Measurements from ENCODE around the gene TRIM40.
A peak's percentile ranks its signal among the peaks of the same experiment; 100 is the strongest.
"Not testable (repeated sequence)": the region's sequence is repeated elsewhere in the genome, so short reads cannot be mapped to it uniquely, and the experiment has no call there.

The TRIM40 gene

GRCh38 chr6:30113841-30114240 is 22.1 kb upstream of the TRIM40 start:
- no peak overlapping the region for H3K4me3 ChIP-seq (ENCODE audit: low read length)
- no peak for DNase-seq (ENCODE audit: low read depth)
- no peak for TF ChIP-seq CTCF (conservative IDR thresholded peaks at IDR 0.05; ENCODE audit: low read length)

DNA sequence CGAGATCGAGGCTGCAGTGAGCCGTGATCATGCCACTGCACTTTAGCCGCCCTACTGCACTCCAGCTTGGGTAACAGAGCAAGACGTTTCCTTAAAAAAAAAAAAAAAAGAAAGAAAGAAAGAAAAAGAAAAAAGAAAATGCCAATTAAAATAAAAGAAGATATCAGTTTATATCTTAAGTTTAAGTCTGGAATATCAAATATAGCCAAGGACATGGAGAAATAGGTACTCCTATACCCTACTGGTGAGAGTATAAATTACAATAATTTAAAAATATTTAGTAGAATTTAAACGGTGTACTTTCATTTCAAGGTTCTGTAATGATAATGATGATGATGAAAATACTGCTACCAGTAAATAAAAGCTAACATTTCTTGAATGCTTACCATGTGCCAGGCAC is 19.2 kb upstream of the TRIM40 start:
- peak; percentile 11; the same call in 1 of the 2 replicates for TF ChIP-seq CTCF (conservative IDR thresholded peaks at IDR 0.05; ENCODE audit: low read length)
- no peak for DNase-seq (ENCODE audit: low read depth)
- no peak overlapping the region for H3K4me3 ChIP-seq (ENCODE audit: low read length)

DNA sequence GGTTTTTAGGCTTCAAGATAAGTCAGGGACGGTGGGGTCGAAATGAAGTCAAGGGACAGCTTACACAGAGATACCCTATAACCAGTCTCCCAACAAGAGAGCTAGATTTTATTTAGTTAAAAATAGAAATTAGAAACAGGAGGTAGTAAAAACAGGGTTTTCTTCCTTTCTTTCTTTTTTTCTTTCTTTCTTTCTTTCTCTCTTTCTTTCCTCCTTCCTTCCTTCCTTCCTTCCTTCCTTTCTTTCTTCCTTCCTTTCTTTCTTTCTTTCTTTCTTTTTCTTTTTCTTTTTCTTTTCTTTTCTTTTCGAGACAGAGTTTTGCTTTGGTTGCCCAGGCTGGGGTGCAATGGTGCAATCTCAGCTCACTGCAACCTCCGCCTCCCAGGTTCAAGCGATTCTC is 17.2 kb upstream of the TRIM40 start:
- DNase-seq (ENCODE audit: low read depth); H3K4me3 ChIP-seq (ENCODE audit: low read length): not testable (repeated sequence)

- H3K4me3 ChIP-seq (ENCODE audit: low read length) = no peak overlapping the region
- DNase-seq (ENCODE audit: low read depth) = no peak
- TF ChIP-seq CTCF (conservative IDR thresholded peaks at IDR 0.05; ENCODE audit: low read length) = no peak
These were observed 14.2 kb upstream of the TRIM40 start for GRCh38 chr6:30121446-30122366.

- DNase-seq (ENCODE audit: low read depth) = peak; percentile 46
- no peak overlapping the region for H3K4me3 ChIP-seq (ENCODE audit: low read length)
- TF ChIP-seq CTCF (conservative IDR thresholded peaks at IDR 0.05; ENCODE audit: low read length) = no peak
These were observed 13.4 kb upstream of the TRIM40 start for GRCh38 chr6:30122515-30122914.

DNA sequence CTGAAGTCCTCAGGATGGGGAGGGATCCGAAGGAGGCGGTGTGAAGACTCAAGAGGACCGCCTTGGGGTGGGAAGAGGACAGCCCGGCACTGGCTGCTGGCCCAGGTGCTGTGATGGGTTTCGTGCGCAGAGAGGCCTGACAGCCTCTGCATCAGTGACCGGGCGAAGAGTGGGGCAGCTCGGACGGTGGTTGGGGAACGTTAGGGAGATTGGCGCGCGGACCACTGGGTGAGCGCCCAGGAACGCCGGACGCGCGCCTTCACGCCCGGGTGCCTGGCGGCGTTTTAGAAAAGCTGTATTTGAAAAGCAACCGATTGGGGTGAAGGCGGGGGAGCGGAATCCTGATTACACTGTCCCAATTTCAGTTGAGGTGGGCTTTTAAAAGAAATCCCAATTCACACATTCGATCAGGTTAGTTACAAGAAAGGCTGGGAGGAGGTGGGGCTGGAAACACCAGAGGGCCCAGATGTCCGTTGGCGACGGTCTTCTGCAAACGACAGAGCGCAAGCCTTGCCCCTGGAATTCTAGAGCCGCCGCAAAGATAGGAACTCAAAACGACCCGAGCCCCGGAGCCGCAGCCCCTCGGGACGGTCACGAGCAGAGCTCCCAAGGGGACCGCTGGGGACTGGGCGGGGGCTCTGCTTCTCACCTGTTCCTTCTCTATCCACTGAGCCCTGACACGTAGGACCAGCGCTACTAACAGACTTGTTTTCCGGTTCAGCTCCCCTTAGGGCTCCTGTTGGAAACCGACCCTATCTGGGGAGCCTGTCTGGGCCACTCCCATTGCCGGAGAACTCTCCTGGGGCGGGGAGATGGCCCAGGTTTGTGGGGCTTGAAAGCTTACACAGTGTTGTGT is 8.5 kb upstream of the TRIM40 start:
- no peak for TF ChIP-seq CTCF (conservative IDR thresholded peaks at IDR 0.05; ENCODE audit: low read length)
- no peak for DNase-seq (ENCODE audit: low read depth)
- no peak overlapping the region for H3K4me3 ChIP-seq (ENCODE audit: low read length)

- no peak for TF ChIP-seq CTCF (conservative IDR thresholded peaks at IDR 0.05; ENCODE audit: low read length)
- H3K4me3 ChIP-seq (ENCODE audit: low read length) = no peak overlapping the region
- no peak for DNase-seq (ENCODE audit: low read depth)
These were observed 6.4 kb upstream of the TRIM40 start for GRCh38 chr6:30129265-30130178.

Measured in AG10803 (cell line).